ENCODE data around the gene MFSD6.

DNA sequence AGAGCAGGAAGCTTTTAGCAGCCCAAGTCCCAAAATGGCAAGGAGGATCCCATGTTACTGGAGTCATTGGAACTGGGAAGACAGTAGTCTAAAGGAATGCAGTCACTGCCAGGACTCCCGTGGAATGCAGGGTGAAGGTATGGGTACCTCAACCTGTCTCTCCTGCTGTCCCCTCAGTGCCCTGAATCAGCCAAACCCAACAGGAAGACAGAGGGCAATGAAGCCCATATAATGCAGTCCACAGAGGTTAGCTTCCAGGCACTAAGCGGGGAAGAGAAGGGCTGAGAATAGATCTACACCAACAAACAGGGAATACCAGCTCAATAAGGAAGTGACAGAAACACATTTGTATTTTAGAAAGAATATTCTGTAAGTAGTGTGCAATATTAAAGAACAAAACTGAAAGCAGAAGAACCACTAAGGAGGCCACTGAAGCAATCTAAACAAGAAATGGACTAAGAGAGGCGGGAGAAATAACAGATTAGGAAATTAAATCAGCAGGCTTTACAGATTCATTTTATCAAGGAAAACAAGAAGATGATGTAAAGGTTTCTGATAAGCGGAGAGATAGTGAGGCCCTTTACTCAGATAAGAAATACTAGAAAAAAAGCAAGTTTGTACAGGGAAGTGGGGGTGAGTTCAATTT is 118.1 kb downstream of the MFSD6 start:
- TF ChIP-seq, protein P1, sequence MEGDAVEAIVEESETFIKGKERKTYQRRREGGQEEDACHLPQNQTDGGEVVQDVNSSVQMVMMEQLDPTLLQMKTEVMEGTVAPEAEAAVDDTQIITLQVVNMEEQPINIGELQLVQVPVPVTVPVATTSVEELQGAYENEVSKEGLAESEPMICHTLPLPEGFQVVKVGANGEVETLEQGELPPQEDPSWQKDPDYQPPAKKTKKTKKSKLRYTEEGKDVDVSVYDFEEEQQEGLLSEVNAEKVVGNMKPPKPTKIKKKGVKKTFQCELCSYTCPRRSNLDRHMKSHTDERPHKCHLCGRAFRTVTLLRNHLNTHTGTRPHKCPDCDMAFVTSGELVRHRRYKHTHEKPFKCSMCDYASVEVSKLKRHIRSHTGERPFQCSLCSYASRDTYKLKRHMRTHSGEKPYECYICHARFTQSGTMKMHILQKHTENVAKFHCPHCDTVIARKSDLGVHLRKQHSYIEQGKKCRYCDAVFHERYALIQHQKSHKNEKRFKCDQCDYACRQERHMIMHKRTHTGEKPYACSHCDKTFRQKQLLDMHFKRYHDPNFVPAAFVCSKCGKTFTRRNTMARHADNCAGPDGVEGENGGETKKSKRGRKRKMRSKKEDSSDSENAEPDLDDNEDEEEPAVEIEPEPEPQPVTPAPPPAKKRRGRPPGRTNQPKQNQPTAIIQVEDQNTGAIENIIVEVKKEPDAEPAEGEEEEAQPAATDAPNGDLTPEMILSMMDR (IDR thresholded peaks at IDR 0.05; ENCODE audit: low read depth, low read length, poor library complexity, severe bottlenecking) = no peak
- TF ChIP-seq EZH2phosphoT487 (IDR thresholded peaks at IDR 0.05; ENCODE audit: borderline replicate concordance, low read length) = no peak
